ENCODE measurements around the gene BUB1B.
A peak's percentile ranks its signal among the peaks of the same experiment; 100 is the strongest.

- TF ChIP-seq PYGO2 (tag; IDR thresholded peaks at IDR 0.05) (no peak), YY1 (IDR thresholded peaks at IDR 0.05; ENCODE audit: borderline replicate concordance in 1 of 3, control insufficient read depth in 1 of 3, extremely low read depth in 1 of 3, insufficient read depth in 3 of 3, insufficient read length in 1 of 3, insufficient replicate concordance in 2 of 3, low read depth in 1 of 3, low read length in 2 of 3) (no peak), FOXJ3 (CRISPR knock-in tag; IDR thresholded peaks at IDR 0.05) (no peak), RNF2 (IDR thresholded peaks at IDR 0.05) (no peak), USF2 (CRISPR knock-in tag; IDR thresholded peaks at IDR 0.05) (no peak), CTCF (IDR thresholded peaks at IDR 0.05 in 2 of 3, conservative IDR thresholded peaks at IDR 0.05 in 1 of 3; ENCODE audit: insufficient read depth in 2 of 3, low read depth in 1 of 3, low read length in 3 of 3) (peak in 2 of 3 experiments; percentile 39 to 46; a peak in 5 of 6 replicates), TARDBP (IDR thresholded peaks at IDR 0.05) (no peak), ZFP36 (IDR thresholded peaks at IDR 0.05; ENCODE audit: low read depth, low read length, partially characterized antibody) (no peak), ZNF121 (CRISPR knock-in tag; conservative IDR thresholded peaks at IDR 0.05) (no peak), ATF2 (CRISPR knock-in tag; IDR thresholded peaks at IDR 0.05) (no peak), CHD2 (IDR thresholded peaks at IDR 0.05; ENCODE audit: low read depth, low read length) (no peak), JUND (IDR thresholded peaks at IDR 0.05; ENCODE audit: borderline replicate concordance, low read depth, low read length) (no peak), JUND (tag; IDR thresholded peaks at IDR 0.05; ENCODE audit: borderline replicate concordance, low read depth, low read length) (peak; percentile 46; the same call in 1 of the 3 replicates)
Measured at GRCh38 chr15:40137303-40138200, 23.3 kb upstream of the BUB1B start.

Measured in K562 (cell line).